HepG2 (cell line): Measurements from ENCODE around the gene STK11. TPM values are rescaled to one million over a fixed set of nuclear protein-coding genes. Genes with fewer than 3 reads are reported as not detected.

ENCODE experiments used
- BRCA1 ChIP-seq: sonication (generic); formaldehyde crosslinking; IDR thresholded peaks from 2 replicates; pipeline ENCODE4 v1.4.0; 2020; ENCODE audit warnings: missing genetic modification reagents
- CCAR2 ChIP-seq: fragments of 200-400 bp; formaldehyde crosslinking; optimal IDR thresholded peaks from 2 replicates; pipeline ENCODE3; 2018; ENCODE audit warnings: low read depth, mild to moderate bottlenecking, low read length, moderate library complexity
- GATAD1 ChIP-seq: IDR thresholded peaks from 2 replicates; pipeline ENCODE4 v1.6.1; 2016; ENCODE audit warnings: missing genetic modification reagents, missing compliant biosample characterization
- MED13 ChIP-seq: sonication (generic); formaldehyde crosslinking; IDR thresholded peaks from 2 replicates; pipeline ENCODE4 v1.5.0; 2020; ENCODE audit warnings: missing genetic modification reagents
- MEF2D ChIP-seq: sonication (generic); formaldehyde crosslinking; IDR thresholded peaks from 2 replicates; pipeline ENCODE4 v1.5.1; 2020; ENCODE audit warnings: mild to moderate bottlenecking, missing genetic modification reagents
- NCOR1 ChIP-seq: fragments of 200-600 bp; sonication (generic); IDR thresholded peaks from 2 replicates; pipeline ENCODE4 v1.7.0; 2017; ENCODE audit warnings: antibody characterized with exemption, low read length, borderline replicate concordance
- NR2F2 ChIP-seq: IDR thresholded peaks from 2 replicates; pipeline ENCODE4 v1.6.1; 2012; ENCODE audit warnings: low read depth, inconsistent platforms, borderline replicate concordance
- NR3C1 ChIP-seq: sonication (generic); formaldehyde crosslinking; IDR thresholded peaks from 2 replicates; pipeline ENCODE4 v1.4.0; 2020; ENCODE audit warnings: missing genetic modification reagents
- PITX1 ChIP-seq: sonication (generic); formaldehyde crosslinking; IDR thresholded peaks from 2 replicates; pipeline ENCODE4 v1.5.1; 2020; ENCODE audit warnings: mild to moderate bottlenecking, missing genetic modification reagents
- TCF12 ChIP-seq, 2 experiments: fragments of 450-650 bp in 1 of 2; sonication (generic) in 1 of 2; formaldehyde crosslinking in 1 of 2; IDR thresholded peaks; 2 replicates each; pipeline versions ENCODE4 v1.6.1 to v1.8.0; 2017 to 2022; ENCODE audit warnings: antibody characterized with exemption in 1 of 2, mild to moderate bottlenecking in 1 of 2, missing genetic modification reagents in 1 of 2, moderate library complexity in 1 of 2
- ZFX ChIP-seq: sonication (generic); formaldehyde crosslinking; IDR thresholded peaks from 2 replicates; pipeline ENCODE4 v1.4.0; 2020; ENCODE audit warnings: mild to moderate bottlenecking, low read depth, missing genetic modification reagents, moderate library complexity
- ZNF292 ChIP-seq: sonication (generic); formaldehyde crosslinking; IDR thresholded peaks from 2 replicates; pipeline ENCODE4 v1.8.1; 2022; ENCODE audit warnings: mild to moderate bottlenecking, low read depth, missing genetic modification reagents, borderline replicate concordance
- ZNF333 ChIP-seq: sonication (generic); formaldehyde crosslinking; IDR thresholded peaks from 2 replicates; pipeline ENCODE4 v1.4.0; 2020; ENCODE audit warnings: mild to moderate bottlenecking, missing genetic modification reagents, borderline replicate concordance
- ZNF678 ChIP-seq: sonication (generic); formaldehyde crosslinking; IDR thresholded peaks from 2 replicates; pipeline ENCODE4 v1.4.0; 2020; ENCODE audit warnings: mild to moderate bottlenecking, missing genetic modification reagents
- polyA plus RNA-seq, 8 experiments: library from polyadenylated mRNA; depleted of rRNA in 3 of 8; stranded (reverse) in 7 of 8; unstranded in 1 of 8; fragments of >200 nt; fragmentation: Illumina TruSeq in 4 of 8; extraction: Trizol in 4 of 8; gene quantifications; 2 replicates each; pipeline versions ENCODE4 v1.2.1 to v1.2.3, GENCODE V29; 2011 to 2016; ENCODE audit warnings: low read depth in 4 of 8, missing spikeins in 1 of 8, mixed read lengths in 1 of 8; ENCODE audit not compliant: insufficient read depth in 1 of 8
- total RNA-seq, 5 experiments: library from RNA; depleted of rRNA; stranded (reverse); fragments of >200 nt; fragmentation: Illumina TruSeq; extraction: Trizol; gene quantifications; 2 replicates each; pipeline ENCODE4 v1.2.3, GENCODE V29; 2016; ENCODE audit warnings: low read depth in 1 of 5
- TF ChIP-seq, protein P1 (sequence below): sonication (generic); formaldehyde crosslinking; IDR thresholded peaks from 2 replicates; pipeline ENCODE4 v1.9.0; 2022; ENCODE audit warnings: missing genetic modification reagents, mild to moderate bottlenecking, borderline replicate concordance
- TF ChIP-seq, protein P2 (sequence below): sonication (generic); formaldehyde crosslinking; IDR thresholded peaks from 2 replicates; pipeline ENCODE4 v1.4.0; 2020; ENCODE audit warnings: mild to moderate bottlenecking, missing genetic modification reagents, borderline replicate concordance
- TF ChIP-seq, protein P3 (sequence below): sonication (generic); formaldehyde crosslinking; conservative IDR thresholded peaks from 2 replicates; pipeline ENCODE4 v1.8.0; 2022; ENCODE audit warnings: mild to moderate bottlenecking, moderate library complexity, missing genetic modification reagents
- TF ChIP-seq, protein P4 (sequence below): sonication (generic); formaldehyde crosslinking; IDR thresholded peaks from 2 replicates; pipeline ENCODE4 v1.8.1; 2023; ENCODE audit warnings: mild to moderate bottlenecking, inconsistent platforms, moderate library complexity, missing genetic modification reagents, borderline replicate concordance

The STK11 gene
- total and polyA plus RNA-seq, 2 of the 13 experiments (the other 11 are each of a cell fraction or from before 2014, with no cell fraction given), result 27.5 to 43.6 TPM

DNA sequence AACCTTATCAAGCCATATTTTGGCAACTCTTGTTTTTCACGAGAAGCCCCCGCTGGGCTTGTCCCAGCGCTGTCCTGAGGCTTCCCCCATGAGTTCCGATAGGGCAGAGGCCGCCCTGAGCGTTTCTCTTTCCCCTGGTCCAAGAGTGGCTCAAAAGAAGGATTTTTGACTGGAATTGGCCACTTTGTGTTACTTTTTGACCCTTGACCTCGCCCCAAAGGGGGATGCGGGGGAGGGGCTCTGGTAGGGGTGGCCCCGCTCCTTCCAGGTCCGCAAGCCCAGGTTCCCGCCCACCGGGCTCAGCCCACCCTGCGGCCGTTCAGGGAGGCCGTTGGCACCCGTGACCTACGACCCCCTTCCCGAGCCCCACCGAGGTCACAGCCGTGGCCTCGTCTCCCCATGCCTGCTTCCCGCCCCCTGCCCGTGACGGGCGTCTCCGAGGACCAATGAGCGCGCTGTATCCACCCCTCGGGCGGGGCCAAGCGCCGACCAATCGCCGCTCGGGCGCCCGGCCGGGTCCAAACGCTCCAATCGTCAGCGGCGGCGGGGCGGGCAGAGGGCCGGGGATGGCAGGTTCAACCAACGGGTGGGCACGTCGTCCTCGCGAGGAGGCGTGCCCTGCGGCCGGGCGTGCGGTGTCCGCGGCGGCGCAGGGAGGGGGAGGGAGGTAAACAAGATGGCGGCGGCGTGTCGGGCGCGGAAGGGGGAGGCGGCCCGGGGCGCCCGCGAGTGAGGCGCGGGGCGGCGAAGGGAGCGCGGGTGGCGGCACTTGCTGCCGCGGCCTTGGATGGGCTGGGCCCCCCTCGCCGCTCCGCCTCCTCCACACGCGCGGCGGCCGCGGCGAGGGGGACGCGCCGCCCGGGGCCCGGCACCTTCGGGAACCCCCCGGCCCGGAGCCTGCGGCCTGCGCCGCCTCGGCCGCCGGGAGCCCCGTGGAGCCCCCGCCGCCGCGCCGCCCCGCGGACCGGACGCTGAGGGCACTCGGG lies at the start of gene STK11 (continued):
- TF ChIP-seq NR2F2, result peak; percentile 80
- peak; percentile 78; the same call in 1 of the 2 replicates for TF ChIP-seq GATAD1 (CRISPR knock-in tag)
- TF ChIP-seq ZFX, result peak; percentile 73
- TF ChIP-seq, protein P1, sequence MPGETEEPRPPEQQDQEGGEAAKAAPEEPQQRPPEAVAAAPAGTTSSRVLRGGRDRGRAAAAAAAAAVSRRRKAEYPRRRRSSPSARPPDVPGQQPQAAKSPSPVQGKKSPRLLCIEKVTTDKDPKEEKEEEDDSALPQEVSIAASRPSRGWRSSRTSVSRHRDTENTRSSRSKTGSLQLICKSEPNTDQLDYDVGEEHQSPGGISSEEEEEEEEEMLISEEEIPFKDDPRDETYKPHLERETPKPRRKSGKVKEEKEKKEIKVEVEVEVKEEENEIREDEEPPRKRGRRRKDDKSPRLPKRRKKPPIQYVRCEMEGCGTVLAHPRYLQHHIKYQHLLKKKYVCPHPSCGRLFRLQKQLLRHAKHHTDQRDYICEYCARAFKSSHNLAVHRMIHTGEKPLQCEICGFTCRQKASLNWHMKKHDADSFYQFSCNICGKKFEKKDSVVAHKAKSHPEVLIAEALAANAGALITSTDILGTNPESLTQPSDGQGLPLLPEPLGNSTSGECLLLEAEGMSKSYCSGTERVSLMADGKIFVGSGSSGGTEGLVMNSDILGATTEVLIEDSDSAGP (CRISPR knock-in tag), result peak; percentile 80; the same call in 1 of the 2 replicates
- TF ChIP-seq MED13 (CRISPR knock-in tag), result no peak
- TF ChIP-seq, protein P2, sequence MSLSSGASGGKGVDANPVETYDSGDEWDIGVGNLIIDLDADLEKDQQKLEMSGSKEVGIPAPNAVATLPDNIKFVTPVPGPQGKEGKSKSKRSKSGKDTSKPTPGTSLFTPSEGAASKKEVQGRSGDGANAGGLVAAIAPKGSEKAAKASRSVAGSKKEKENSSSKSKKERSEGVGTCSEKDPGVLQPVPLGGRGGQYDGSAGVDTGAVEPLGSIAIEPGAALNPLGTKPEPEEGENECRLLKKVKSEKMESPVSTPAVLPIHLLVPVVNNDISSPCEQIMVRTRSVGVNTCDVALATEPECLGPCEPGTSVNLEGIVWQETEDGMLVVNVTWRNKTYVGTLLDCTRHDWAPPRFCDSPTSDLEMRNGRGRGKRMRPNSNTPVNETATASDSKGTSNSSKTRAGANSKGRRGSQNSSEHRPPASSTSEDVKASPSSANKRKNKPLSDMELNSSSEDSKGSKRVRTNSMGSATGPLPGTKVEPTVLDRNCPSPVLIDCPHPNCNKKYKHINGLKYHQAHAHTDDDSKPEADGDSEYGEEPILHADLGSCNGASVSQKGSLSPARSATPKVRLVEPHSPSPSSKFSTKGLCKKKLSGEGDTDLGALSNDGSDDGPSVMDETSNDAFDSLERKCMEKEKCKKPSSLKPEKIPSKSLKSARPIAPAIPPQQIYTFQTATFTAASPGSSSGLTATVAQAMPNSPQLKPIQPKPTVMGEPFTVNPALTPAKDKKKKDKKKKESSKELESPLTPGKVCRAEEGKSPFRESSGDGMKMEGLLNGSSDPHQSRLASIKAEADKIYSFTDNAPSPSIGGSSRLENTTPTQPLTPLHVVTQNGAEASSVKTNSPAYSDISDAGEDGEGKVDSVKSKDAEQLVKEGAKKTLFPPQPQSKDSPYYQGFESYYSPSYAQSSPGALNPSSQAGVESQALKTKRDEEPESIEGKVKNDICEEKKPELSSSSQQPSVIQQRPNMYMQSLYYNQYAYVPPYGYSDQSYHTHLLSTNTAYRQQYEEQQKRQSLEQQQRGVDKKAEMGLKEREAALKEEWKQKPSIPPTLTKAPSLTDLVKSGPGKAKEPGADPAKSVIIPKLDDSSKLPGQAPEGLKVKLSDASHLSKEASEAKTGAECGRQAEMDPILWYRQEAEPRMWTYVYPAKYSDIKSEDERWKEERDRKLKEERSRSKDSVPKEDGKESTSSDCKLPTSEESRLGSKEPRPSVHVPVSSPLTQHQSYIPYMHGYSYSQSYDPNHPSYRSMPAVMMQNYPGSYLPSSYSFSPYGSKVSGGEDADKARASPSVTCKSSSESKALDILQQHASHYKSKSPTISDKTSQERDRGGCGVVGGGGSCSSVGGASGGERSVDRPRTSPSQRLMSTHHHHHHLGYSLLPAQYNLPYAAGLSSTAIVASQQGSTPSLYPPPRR (CRISPR knock-in tag), result peak; percentile 51; the same call in 1 of the 2 replicates
- no peak for TF ChIP-seq PITX1 (CRISPR knock-in tag)
- no peak for TF ChIP-seq TCF12 (IDR thresholded peaks at IDR 0.05)
- peak; percentile 81; the same call in 1 of the 2 replicates for TF ChIP-seq TCF12 (CRISPR knock-in tag; IDR thresholded peaks at IDR 0.05)
- no peak for TF ChIP-seq ZNF333 (CRISPR knock-in tag)
- no peak for TF ChIP-seq CCAR2
- 0 out of 2 replicates have a peak, but pooled peaks have one; percentile 53 for TF ChIP-seq MEF2D (CRISPR knock-in tag)
- TF ChIP-seq, protein P3, sequence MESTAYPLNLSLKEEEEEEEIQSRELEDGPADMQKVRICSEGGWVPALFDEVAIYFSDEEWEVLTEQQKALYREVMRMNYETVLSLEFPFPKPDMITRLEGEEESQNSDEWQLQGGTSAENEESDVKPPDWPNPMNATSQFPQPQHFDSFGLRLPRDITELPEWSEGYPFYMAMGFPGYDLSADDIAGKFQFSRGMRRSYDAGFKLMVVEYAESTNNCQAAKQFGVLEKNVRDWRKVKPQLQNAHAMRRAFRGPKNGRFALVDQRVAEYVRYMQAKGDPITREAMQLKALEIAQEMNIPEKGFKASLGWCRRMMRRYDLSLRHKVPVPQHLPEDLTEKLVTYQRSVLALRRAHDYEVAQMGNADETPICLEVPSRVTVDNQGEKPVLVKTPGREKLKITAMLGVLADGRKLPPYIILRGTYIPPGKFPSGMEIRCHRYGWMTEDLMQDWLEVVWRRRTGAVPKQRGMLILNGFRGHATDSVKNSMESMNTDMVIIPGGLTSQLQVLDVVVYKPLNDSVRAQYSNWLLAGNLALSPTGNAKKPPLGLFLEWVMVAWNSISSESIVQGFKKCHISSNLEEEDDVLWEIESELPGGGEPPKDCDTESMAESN (CRISPR knock-in tag), result peak; percentile 84
- TF ChIP-seq, protein P4, sequence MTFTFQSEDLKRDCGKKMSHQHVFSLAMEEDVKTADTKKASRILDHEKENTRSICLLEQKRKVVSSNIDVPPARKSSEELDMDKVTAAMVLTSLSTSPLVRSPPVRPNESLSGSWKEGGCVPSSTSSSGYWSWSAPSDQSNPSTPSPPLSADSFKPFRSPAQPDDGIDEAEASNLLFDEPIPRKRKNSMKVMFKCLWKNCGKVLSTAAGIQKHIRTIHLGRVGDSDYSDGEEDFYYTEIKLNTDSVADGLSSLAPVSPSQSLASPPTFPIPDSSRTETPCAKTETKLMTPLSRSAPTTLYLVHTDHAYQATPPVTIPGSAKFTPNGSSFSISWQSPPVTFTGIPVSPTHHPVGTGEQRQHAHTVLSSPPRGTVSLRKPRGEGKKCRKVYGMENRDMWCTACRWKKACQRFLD (CRISPR knock-in tag), result no peak
- no peak for TF ChIP-seq NR3C1
- TF ChIP-seq NCOR1, result no peak; the same call in 1 of the 2 replicates
- TF ChIP-seq ZNF678 (CRISPR knock-in tag), result no peak
- TF ChIP-seq BRCA1 (CRISPR knock-in tag), result no peak
- TF ChIP-seq ZNF292 (CRISPR knock-in tag), result no peak
